ENCODE results near the gene ERC2.

Gene ERC2

DNA sequence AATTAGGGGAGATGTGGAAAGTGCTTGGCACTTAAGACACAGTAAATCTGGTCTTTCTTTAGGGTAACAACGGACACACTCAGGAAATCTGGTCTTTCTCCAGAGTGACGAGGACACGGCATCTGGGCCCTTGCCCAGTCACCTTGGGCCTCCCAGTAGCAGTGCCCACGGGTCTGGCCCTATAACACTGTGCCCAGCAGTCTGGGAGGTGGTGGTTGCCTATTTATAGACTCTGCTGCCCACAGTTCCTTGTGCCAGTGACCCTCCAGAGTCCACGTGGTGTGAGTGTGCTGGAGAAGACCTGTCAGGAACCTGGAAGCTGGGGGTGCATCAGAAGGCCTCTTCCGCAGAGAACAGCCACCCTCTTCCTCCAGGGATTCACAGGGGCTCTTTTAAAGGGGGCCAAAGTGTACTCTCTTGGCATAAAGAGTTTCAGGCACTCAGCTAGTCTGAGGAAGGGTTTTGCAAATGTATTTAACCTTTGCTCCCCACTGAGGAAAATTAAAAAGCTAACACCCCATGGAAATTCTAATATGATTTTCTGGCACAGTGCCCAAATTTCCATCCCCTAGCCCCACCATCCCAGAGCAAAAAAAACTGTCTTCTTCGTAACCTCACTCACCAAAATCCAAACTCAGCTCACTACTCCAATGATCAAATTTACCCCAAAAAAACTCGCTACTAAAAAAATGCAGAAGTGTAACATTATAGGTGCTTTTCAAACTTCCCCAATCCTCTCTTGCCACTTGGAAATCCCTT, 996.6 kb downstream of the ERC2 start:
- no peak for DNase-seq (ENCODE audit: low read depth)
- H3K4me3 ChIP-seq (ENCODE audit: low read depth, low read length), result no peak overlapping the region
- TF ChIP-seq, protein P1, sequence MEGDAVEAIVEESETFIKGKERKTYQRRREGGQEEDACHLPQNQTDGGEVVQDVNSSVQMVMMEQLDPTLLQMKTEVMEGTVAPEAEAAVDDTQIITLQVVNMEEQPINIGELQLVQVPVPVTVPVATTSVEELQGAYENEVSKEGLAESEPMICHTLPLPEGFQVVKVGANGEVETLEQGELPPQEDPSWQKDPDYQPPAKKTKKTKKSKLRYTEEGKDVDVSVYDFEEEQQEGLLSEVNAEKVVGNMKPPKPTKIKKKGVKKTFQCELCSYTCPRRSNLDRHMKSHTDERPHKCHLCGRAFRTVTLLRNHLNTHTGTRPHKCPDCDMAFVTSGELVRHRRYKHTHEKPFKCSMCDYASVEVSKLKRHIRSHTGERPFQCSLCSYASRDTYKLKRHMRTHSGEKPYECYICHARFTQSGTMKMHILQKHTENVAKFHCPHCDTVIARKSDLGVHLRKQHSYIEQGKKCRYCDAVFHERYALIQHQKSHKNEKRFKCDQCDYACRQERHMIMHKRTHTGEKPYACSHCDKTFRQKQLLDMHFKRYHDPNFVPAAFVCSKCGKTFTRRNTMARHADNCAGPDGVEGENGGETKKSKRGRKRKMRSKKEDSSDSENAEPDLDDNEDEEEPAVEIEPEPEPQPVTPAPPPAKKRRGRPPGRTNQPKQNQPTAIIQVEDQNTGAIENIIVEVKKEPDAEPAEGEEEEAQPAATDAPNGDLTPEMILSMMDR (IDR thresholded peaks at IDR 0.05; ENCODE audit: control insufficient read depth, extremely low read depth, insufficient read depth), result no peak

DNA sequence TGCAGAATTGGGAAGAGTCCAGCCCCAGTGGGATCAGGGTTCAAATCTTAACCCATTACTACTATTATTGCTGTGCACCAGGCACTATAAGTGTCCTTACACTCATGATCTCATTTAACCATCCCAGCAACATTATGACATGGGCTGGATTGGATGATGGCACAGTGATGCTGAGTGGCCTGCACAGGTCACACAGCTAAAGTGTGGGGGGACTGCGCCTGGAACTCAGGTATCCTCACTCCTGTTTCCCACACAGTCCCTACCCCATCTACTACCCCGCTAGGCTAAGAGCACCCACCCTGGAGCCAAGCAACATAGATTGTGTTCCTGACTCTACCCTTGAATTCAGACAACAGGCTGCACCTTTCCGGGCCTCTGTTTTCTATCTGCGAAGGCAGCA, 997.2 kb downstream of the ERC2 start:
- TF ChIP-seq, protein P1 (IDR thresholded peaks at IDR 0.05; ENCODE audit: control insufficient read depth, extremely low read depth, insufficient read depth), result no peak
- no peak overlapping the region for H3K4me3 ChIP-seq (ENCODE audit: low read depth, low read length)
- DNase-seq (ENCODE audit: low read depth), result no peak

DNA sequence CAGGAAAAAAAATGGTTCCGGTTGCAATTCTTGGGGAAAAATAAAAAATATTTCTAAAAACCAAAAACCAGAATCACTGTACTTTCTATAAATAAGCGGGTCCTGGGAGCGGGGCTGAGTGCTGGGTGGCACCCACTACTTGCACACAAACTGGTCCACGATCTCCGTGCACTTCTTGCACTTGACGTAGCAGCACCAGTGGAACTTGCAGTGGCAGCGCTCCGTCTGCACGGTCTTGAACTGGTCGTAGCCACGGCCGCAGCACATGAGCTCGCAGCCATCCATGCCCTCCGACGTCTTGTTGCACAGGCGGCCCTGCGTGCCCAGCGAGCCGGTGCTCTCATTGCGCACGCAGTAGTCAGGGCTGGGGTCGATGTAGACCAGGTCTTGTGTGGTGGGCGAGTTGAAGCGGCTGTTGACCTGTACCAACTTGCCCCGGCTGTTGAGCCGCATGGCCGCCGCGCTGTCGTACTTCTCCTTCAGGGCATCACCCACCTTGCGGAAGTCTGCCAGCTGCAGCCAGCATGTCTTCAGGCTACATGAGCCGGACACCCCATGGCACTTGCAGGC, 998.2 kb downstream of the ERC2 start:
- H3K4me3 ChIP-seq (ENCODE audit: low read depth, low read length), result no peak overlapping the region
- TF ChIP-seq, protein P1 (IDR thresholded peaks at IDR 0.05; ENCODE audit: control insufficient read depth, extremely low read depth, insufficient read depth), result no peak
- no peak for DNase-seq (ENCODE audit: low read depth)

DNA sequence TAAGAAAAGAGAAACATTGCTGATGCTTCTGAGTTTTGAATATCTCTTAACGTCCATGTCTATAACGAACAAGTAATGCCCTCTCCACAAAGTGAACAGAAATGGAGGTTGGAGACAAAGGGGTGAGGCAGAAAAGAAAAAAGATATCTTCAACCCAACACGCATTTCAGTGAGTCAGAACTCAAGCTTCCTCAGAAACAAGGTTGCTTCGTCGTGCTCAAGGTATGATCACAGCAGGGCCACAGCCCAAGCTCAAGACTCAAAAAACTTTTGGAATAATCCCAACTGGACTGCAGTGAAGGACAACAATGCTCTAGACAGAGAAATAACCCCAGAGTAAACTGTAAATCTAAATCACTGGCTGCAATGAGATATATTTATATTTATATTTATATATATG, 1000.0 kb downstream of the ERC2 start:
- TF ChIP-seq, protein P1 (IDR thresholded peaks at IDR 0.05; ENCODE audit: control insufficient read depth, extremely low read depth, insufficient read depth), result no peak
- H3K4me3 ChIP-seq (ENCODE audit: low read depth, low read length), result no peak overlapping the region
- no peak for DNase-seq (ENCODE audit: low read depth)

DNA sequence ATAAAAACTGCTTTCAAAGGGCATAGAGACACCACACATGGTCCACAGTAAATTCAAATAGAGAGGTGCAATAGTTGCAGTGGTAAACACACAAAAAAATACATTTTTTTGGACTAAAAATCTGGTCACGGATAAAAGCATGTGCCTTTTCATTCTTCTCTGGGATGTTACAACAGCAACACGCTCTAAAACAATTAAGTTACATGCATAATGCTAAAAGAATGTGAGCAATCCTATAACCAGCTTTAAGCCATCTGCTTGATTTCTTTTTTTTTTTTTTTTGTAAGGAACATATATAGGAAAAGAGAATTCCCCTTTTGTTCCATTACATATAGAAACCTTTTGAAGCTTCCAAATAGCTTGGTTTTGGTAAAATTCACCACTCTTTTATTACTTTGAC, 1001.2 kb downstream of the ERC2 start:
- DNase-seq (ENCODE audit: low read depth), result no peak
- no peak overlapping the region for H3K4me3 ChIP-seq (ENCODE audit: low read depth, low read length)
- TF ChIP-seq, protein P1 (IDR thresholded peaks at IDR 0.05; ENCODE audit: control insufficient read depth, extremely low read depth, insufficient read depth), result no peak

DNA sequence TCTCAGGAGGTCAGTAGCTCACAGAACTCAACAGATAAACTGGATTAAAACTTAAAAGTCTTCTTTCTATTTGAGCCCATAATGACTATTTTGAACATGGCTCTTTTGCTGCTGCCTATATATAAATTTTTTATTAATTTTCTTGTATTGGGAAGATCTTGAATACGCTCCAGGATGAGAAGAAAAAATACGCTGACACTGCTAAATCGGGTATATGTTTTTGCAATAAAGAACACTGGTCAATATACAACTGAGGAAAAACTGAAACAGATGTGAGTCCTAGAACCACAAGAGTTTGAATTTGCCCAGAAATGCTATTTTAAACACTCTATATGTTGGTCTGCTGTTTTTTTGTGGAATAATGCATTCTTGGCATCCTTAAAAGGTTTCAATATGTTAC, 1001.7 kb downstream of the ERC2 start:
- DNase-seq (ENCODE audit: low read depth), result no peak
- TF ChIP-seq, protein P1 (IDR thresholded peaks at IDR 0.05; ENCODE audit: control insufficient read depth, extremely low read depth, insufficient read depth), result no peak
- H3K4me3 ChIP-seq (ENCODE audit: low read depth, low read length), result no peak overlapping the region

DNA sequence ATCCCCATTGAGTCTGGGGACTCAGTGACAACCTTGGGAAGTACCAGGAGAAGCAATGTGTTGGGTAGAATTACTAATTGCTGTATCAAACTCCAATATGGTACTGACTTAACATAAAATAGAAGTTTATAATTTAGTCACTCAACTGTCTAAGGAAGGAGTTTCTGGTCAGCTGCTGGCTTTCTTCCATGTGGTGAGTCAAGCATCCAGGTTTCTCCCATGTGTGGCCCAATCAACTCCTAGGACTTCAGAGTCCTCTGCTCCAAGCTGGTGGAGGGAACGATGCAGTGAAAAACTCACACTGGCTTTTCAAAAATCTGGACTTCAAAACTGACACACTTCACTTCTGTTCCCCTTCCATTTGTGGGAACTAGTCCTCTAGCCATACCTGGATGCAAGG, 1006.4 kb downstream of the ERC2 start:
- DNase-seq (ENCODE audit: low read depth), result no peak
- TF ChIP-seq, protein P1 (IDR thresholded peaks at IDR 0.05; ENCODE audit: control insufficient read depth, extremely low read depth, insufficient read depth), result no peak
- no peak overlapping the region for H3K4me3 ChIP-seq (ENCODE audit: low read depth, low read length)

Data from LNCaP clone FGC (cell line).